Fibroblast of villous mesenchyme (primary cell): ENCODE measurements around the gene KDM7A. TPM values are rescaled to one million over a fixed set of nuclear protein-coding genes. Genes with fewer than 3 reads are reported as not detected.

ENCODE experiments used
- DNase-seq: peaks from one replicate; pipeline ENCODE4 v3.0.0-alpha.2; 2010; ENCODE audit warnings: low read depth
- H3K4me3 ChIP-seq: 2 replicates; pipeline ENCODE4 v1.5.1; 2011; ENCODE audit warnings: low read depth, mild to moderate bottlenecking, low read length
- CTCF ChIP-seq: IDR thresholded peaks from 2 replicates; pipeline ENCODE4 v1.5.1; 2012; ENCODE audit warnings: low read depth, mild to moderate bottlenecking, low read length; ENCODE audit not compliant: insufficient read depth
- total RNA-seq: library from RNA; depleted of rRNA; stranded (reverse); fragments of >200 nt; gene quantifications from 2 replicates; pipeline ENCODE4 v1.2.3, GENCODE V29; 2012

The KDM7A gene
- total RNA-seq, 1 donor: 3.9 TPM

DNA sequence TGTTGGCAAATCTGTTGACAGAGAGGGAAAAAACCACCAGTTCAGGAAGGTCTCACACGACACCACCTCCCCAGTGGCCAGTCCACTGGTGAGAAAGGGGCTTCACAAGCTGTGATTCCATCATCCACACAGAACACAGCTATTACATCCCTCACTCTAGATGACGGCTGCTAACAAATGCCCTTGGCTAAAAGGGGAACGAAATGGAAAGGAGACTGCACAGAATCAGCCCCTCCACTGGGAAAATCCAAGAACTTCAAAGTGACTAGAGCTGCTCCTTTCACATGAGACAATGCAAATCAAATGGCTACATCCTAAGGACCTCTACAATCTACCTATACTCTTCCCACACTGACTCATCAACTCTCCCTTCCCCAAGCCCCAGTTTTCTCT is 119.6 kb downstream of the KDM7A start:
- H3K4me3 ChIP-seq: no peak overlapping the region
- DNase-seq: no peak
- TF ChIP-seq CTCF: no peak

DNA sequence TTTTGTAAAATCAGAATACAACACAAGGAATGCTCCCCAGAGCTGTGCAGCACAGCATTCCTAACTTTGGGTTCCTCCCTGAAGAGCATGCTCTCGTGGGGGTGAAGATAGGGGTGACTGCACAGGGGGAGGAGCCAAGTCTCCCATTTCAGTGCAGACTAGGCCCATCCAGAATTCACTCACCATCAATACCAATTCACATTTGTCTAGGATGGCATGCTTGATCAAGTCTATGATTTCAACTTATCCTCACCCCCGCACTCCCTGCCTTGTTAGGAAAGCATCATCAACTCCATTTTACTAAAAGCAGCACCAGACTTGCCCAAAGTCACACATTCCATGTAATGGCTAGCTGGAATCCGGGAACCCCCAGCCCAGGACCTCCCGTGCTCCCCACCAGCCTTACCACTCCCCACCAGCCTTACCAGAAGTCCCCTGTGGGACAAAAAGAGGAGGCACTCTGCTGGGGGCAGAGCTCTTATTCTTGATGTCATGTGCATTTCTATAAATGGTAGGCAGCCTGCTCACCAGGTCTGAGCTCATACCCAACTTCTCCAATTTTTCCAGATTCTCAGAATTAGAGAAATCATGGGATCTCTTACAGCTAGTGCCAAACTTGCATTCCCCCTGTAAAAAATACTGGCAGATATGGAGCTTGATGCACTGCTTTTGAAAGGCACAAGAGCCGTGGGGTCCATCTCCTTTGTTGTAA is 120.2 kb downstream of the KDM7A start:
- TF ChIP-seq CTCF: no peak
- no peak for DNase-seq
- H3K4me3 ChIP-seq: no peak overlapping the region

DNA sequence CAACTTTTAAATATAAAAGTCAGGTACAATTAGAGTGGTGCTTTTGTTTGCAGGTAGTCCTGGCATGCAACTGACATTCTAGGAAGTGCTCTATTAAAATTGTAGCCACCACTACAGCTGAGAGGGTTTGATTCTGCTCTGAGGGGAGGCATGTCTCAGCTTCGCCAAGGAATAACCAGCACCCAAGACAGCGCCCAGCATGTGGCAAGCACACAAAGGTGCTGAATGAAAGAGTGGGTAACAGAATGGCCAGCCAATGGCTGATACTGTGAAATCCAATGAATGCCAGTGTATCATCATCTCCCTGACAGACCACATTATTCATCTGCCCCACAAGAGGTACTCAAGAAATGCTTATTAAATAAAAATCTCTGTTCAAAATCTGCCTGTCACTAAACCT is 121.0 kb downstream of the KDM7A start:
- no peak overlapping the region for H3K4me3 ChIP-seq
- TF ChIP-seq CTCF: no peak
- DNase-seq: no peak

GRCh38 chr7:140054751-140055150 is 122.0 kb downstream of the KDM7A start:
- DNase-seq: no peak
- TF ChIP-seq CTCF: no peak
- H3K4me3 ChIP-seq: no peak overlapping the region

GRCh38 chr7:140053812-140054539 is 122.8 kb downstream of the KDM7A start:
- no peak for TF ChIP-seq CTCF
- H3K4me3 ChIP-seq: no peak overlapping the region

GRCh38 chr7:140051820-140052219 is 125.0 kb downstream of the KDM7A start:
- H3K4me3 ChIP-seq: no peak overlapping the region
- no peak for TF ChIP-seq CTCF
- DNase-seq: no peak

More at GRCh38 chr7:140053812-140054539, 122.8 kb downstream of the KDM7A start:
- no peak for DNase-seq
